ENCODE results near the gene PRDM16.

The PRDM16 gene

GRCh38 chr1:3483801-3484444, 414.9 kb downstream of the PRDM16 start:
- DNase-seq = peak in 2 of 5 experiments; percentile 15 to 20

DNA sequence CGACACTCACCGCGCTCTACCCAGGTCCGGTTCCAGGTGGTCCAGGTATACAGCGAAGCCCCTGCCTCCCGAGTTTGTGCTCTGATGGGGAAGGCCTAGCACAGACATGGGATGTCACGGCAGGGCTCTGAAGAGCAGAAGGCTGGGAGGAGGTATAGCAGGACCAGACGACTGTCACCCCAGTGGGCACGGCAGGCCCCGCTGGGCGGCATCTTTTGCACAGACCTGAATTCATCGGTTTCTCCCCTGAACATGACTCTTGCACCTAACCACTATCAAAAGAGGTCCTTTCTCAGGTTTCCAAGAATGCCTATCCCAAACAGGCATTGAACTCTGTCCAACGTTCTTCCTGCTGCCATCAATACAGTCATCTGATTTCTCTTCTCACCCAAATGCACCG, 416.0 kb downstream of the PRDM16 start:
- DNase-seq = no peak
